Embryonic facial prominence (tissue), 1 donor: Measurements from ENCODE around the gene C1orf198.
A peak's percentile ranks its signal among the peaks of the same experiment; 100 is the strongest.

ENCODE experiments used
- DNase-seq: peaks from one replicate; pipeline ENCODE4 v3.0.0-alpha.2; 2016; ENCODE audit errors: extremely low spot score

Gene C1orf198

GRCh38 chr1:230867903-230868735 lies at the start of gene C1orf198:
Gene C1orf198, minus strand, starts transcription at chr1:230868521. Its CDS starts 9 bp downstream, at chr1:230868512.
- DNase-seq = no peak

- DNase-seq = peak; percentile 20
These were observed 49.2 kb upstream of the C1orf198 start for GRCh38 chr1:230917284-230918135.

GRCh38 chr1:230916587-230917283 lies 48.4 kb upstream of the C1orf198 start:
- DNase-seq = no peak

- no peak for DNase-seq
These were observed 46.8 kb upstream of the C1orf198 start for GRCh38 chr1:230915078-230915477.

GRCh38 chr1:230913496-230913895 lies 45.2 kb upstream of the C1orf198 start:
- no peak for DNase-seq

- DNase-seq = no peak
These were observed 42.4 kb upstream of the C1orf198 start for GRCh38 chr1:230910755-230911117.

GRCh38 chr1:230909974-230910754 lies 41.8 kb upstream of the C1orf198 start:
- no peak for DNase-seq

- DNase-seq = no peak
These were observed 39.3 kb upstream of the C1orf198 start for GRCh38 chr1:230907472-230908205.

- DNase-seq = no peak
These were observed 37.9 kb upstream of the C1orf198 start for GRCh38 chr1:230906226-230906625.

- DNase-seq = no peak
These were observed 37.4 kb upstream of the C1orf198 start for GRCh38 chr1:230905733-230906132.

GRCh38 chr1:230902349-230902923 lies 34.1 kb upstream of the C1orf198 start:
- DNase-seq = no peak

- no peak for DNase-seq
These were observed 33.4 kb upstream of the C1orf198 start for GRCh38 chr1:230901671-230902070.

GRCh38 chr1:230900984-230901383 lies 32.7 kb upstream of the C1orf198 start:
- no peak for DNase-seq

- DNase-seq = no peak
These were observed 31.5 kb upstream of the C1orf198 start for GRCh38 chr1:230899841-230900251.

GRCh38 chr1:230898748-230899147 lies 30.4 kb upstream of the C1orf198 start:
- no peak for DNase-seq

GRCh38 chr1:230898144-230898543 lies 29.8 kb upstream of the C1orf198 start:
- no peak for DNase-seq

- no peak for DNase-seq
These were observed 28.5 kb upstream of the C1orf198 start for GRCh38 chr1:230896779-230897178.

GRCh38 chr1:230895452-230895851 lies 27.1 kb upstream of the C1orf198 start:
- no peak for DNase-seq

- DNase-seq = no peak
These were observed 26.3 kb upstream of the C1orf198 start for GRCh38 chr1:230894664-230895063.

- DNase-seq = no peak
These were observed 25.7 kb upstream of the C1orf198 start for GRCh38 chr1:230894032-230894431.
